K562 (cell line): ENCODE data around the gene ZNF143. TPM values are rescaled to one million over a fixed set of nuclear protein-coding genes. Genes with fewer than 3 reads are reported as not detected.

Experiments
- ATAC-seq: fragments of 200-7000 bp; cut with Tn5 transposase; 3 replicates; pipeline ENCODE4 v1.9.1; 2020; ENCODE audit warnings: moderate library complexity
- BruUV-seq: library from RNA; stranded (reverse); fragments of 400-500 nt; replicated peaks from 2 replicates; lab custom pipeline; 2021; lab: Mats Ljungman, UMichigan
- CTCF ChIA-PET: fragments of 300-600 bp; formaldehyde crosslinking; extraction: SDS; loops from one replicate; lab custom pipeline; 2021; ENCODE audit warnings: low intra/inter-chr PET ratio; lab: Yijun Ruan, JAX
- POLR2A ChIA-PET: fragments of 300-600, 350-650 bp; sonication (Branson Sonifier 250); formaldehyde crosslinking; extraction: SDS; loops from one replicate; lab custom pipeline; 2021; ENCODE audit warnings: antibody characterized with exemption, inconsistent platforms; lab: Yijun Ruan, JAX
- DNase-seq, 4 experiments: peaks; one replicate each; pipeline versions ENCODE4 v3.0.0 to v3.0.0-alpha.2; 2011 to 2018; ENCODE audit warnings: low spot score in 3 of 4, mixed read lengths in 3 of 4; ENCODE audit errors: extremely low read depth in 1 of 4
- FAIRE-seq: peaks from 2 replicates; lab custom pipeline; 2011; peaks lifted over from hg19 to GRCh38; lab: Jason Lieb, UNC
- H2AFZ ChIP-seq: 2 replicates; pipeline ENCODE4 v1.6.0; 2011; ENCODE audit warnings: low read depth, low read length, control low read depth, inconsistent platforms
- H3K27ac ChIP-seq: fragments of 200-600 bp; 3 replicates; pipeline ENCODE4 v1.8.0; 2011; ENCODE audit warnings: low read depth, mild to moderate bottlenecking, control low read depth, inconsistent platforms, low read length, moderate library complexity, mixed read lengths; ENCODE audit errors: extremely low read depth
- H3K27me3 ChIP-seq, 2 experiments: fragments of 300-600 bp in 1 of 2; 2 replicates in 1 of 2; 3 replicates in 1 of 2; pipeline versions ENCODE4 v1.6.0 to v1.8.0; 2011; ENCODE audit warnings: inconsistent platforms in 2 of 2, low read length in 2 of 2, mild to moderate bottlenecking in 1 of 2, mixed read lengths in 1 of 2, moderate library complexity in 1 of 2; ENCODE audit not compliant: control insufficient read depth in 2 of 2, insufficient read depth in 2 of 2
- H3K36me3 ChIP-seq: fragments of 300-600 bp; 3 replicates; pipeline ENCODE4 v1.8.0; 2011; ENCODE audit warnings: mild to moderate bottlenecking, low read length, inconsistent platforms; ENCODE audit not compliant: control insufficient read depth, insufficient read depth
- H3K4me1 ChIP-seq, 2 experiments: fragments of 200-600 bp in 1 of 2; replicated peaks in 1 of 2; 2 replicates in 1 of 2; 3 replicates in 1 of 2; pipeline versions ENCODE4 v1.5.1 to v1.8.0; 2011; ENCODE audit warnings: inconsistent platforms in 2 of 2, low read length in 2 of 2, mild to moderate bottlenecking in 1 of 2, mixed read lengths in 1 of 2, moderate library complexity in 1 of 2; ENCODE audit not compliant: control insufficient read depth in 2 of 2, insufficient read depth in 2 of 2
- H3K4me2 ChIP-seq: 2 replicates; pipeline ENCODE4 v1.6.1; 2011; ENCODE audit warnings: low read length, control low read depth, inconsistent platforms, mixed read lengths; ENCODE audit not compliant: insufficient read depth
- H3K4me3 ChIP-seq: fragments of 200-600 bp; sonication (generic), shearing (Covaris generic); 2 replicates; pipeline ENCODE4 v1.5.1; 2016; ENCODE audit warnings: control low read depth, inconsistent platforms
- H3K79me2 ChIP-seq: fragments of 200-600 bp; 3 replicates; pipeline ENCODE4 v1.8.0; 2011; ENCODE audit warnings: low read length, inconsistent platforms; ENCODE audit not compliant: control insufficient read depth, insufficient read depth
- H3K9ac ChIP-seq, 2 experiments: 2 replicates each; pipeline versions ENCODE4 v1.6.0 to v1.6.1; 2011; ENCODE audit warnings: low read depth in 2 of 2, low read length in 2 of 2, control low read depth in 1 of 2, inconsistent platforms in 1 of 2, mild to moderate bottlenecking in 1 of 2, mixed read lengths in 1 of 2; ENCODE audit not compliant: insufficient read depth in 1 of 2
- H3K9me1 ChIP-seq: one replicate; pipeline ENCODE4 v1.6.0; 2011; ENCODE audit warnings: inconsistent platforms, mild to moderate bottlenecking, low read length, moderate library complexity; ENCODE audit not compliant: control insufficient read depth, insufficient read depth
- H3K9me3 ChIP-seq: replicated peaks from 2 replicates; pipeline ENCODE4 v1.5.1; 2011; ENCODE audit warnings: low read depth, low read length, inconsistent platforms; ENCODE audit not compliant: control insufficient read depth, insufficient read depth
- H4K20me1 ChIP-seq: replicated peaks from 2 replicates; pipeline ENCODE4 v1.6.1; 2011; ENCODE audit warnings: low read length, inconsistent platforms, mixed read lengths; ENCODE audit not compliant: control insufficient read depth, insufficient read depth
- BRD4 ChIP-seq: fragments of 200-600 bp; sonication (generic); IDR thresholded peaks from 2 replicates; pipeline ENCODE4 v1.6.1; 2017; ENCODE audit warnings: inconsistent platforms
- CXXC5 ChIP-seq: fragments of 250-450 bp; sonication (Bioruptor Pico); IDR thresholded peaks from 2 replicates; pipeline ENCODE4 v1.8.0; 2022; ENCODE audit warnings: inconsistent platforms, mild to moderate bottlenecking, moderate library complexity
- E2F3 ChIP-seq: fragments of 250-450 bp; sonication (Bioruptor Pico); IDR thresholded peaks from 2 replicates; pipeline ENCODE4 v1.4.0; 2020; ENCODE audit warnings: mild to moderate bottlenecking
- GTF2E2 ChIP-seq: fragments of 200-800 bp; sonication (Bioruptor generic); IDR thresholded peaks from 2 replicates; pipeline ENCODE4 v1.6.1; 2016; ENCODE audit warnings: missing genetic modification characterization, missing compliant biosample characterization
- MAFG ChIP-seq: fragments of 450-650 bp; conservative IDR thresholded peaks from 2 replicates; pipeline ENCODE4 v1.6.1; 2016; ENCODE audit warnings: missing genetic modification characterization, missing compliant biosample characterization
- NCOA1 ChIP-seq: fragments of 450-650 bp; IDR thresholded peaks from 2 replicates; pipeline ENCODE4 v1.6.1; 2016; ENCODE audit warnings: low read depth
- U2AF2 ChIP-seq: fragments of 200-400 bp; formaldehyde crosslinking; optimal IDR thresholded peaks from 2 replicates; pipeline ENCODE3; 2017; ENCODE audit warnings: low read depth, mild to moderate bottlenecking, low read length
- ZNF134 ChIP-seq: fragments of 250-450 bp; sonication (Bioruptor Pico); conservative IDR thresholded peaks from 2 replicates; pipeline ENCODE4 v1.4.0; 2020
- ZNF766 ChIP-seq: fragments of 200-800 bp; sonication (Bioruptor generic); conservative IDR thresholded peaks from 2 replicates; pipeline ENCODE4 v1.6.1; 2016; ENCODE audit warnings: missing genetic modification characterization, missing compliant biosample characterization
- WGBS: fragments of 100-300 bp; shearing (Covaris generic); methylation state at CpG from one replicate; pipeline ENCODE4 v1.1.6; 2016; ENCODE audit warnings: low coverage, mixed read lengths; ENCODE audit not compliant: insufficient coverage; ENCODE audit errors: missing lambda C conversion rate; 5-methylcytosine and 5-hydroxymethylcytosine counted together
- in situ Hi-C: fragments of 300-500 bp; cut with MboI; formaldehyde crosslinking; loops from 4 replicates; pipeline ENCODE4 v1.15.0; 2018; ENCODE audit warnings: inconsistent platforms, mixed read lengths
- intact Hi-C: fragments of 100-400 bp; cut with micrococcal nuclease; formaldehyde crosslinking; loops from 2 replicates; pipeline ENCODE4 v1.14.2; 2022
- polyA plus RNA-seq, 8 experiments: library from polyadenylated mRNA; depleted of rRNA in 4 of 8; stranded (reverse) in 5 of 8; unstranded in 3 of 8; fragments of >200 nt; fragmentation: Nextera tagmentation in 2 of 8; fragmentation: Illumina TruSeq in 1 of 8; extraction: Ambion mirVana in 2 of 8; extraction: Trizol in 1 of 8; gene quantifications; 2 replicates each; pipeline versions ENCODE4 v1.2.1 to v1.2.3, GENCODE V29; 2011 to 2014; ENCODE audit warnings: inconsistent platforms in 1 of 8, missing spikeins in 1 of 8
- total RNA-seq, 7 experiments: library from RNA; depleted of rRNA in 6 of 7; stranded (reverse); fragments of >200 nt in 6 of 7; fragmentation: Illumina TruSeq in 2 of 7; extraction: Trizol in 2 of 7; gene quantifications; 2 replicates each; pipeline versions ENCODE4 v1.2.1 to v1.2.3, GENCODE V29; 2011 to 2021; ENCODE audit warnings: low replicate concordance in 1 of 7
- TF ChIP-seq, protein P1 (sequence below), 3 experiments: IDR thresholded peaks in 2 of 3; conservative IDR thresholded peaks in 1 of 3; 2 replicates each; pipeline ENCODE4 v1.5.1; 2011 to 2012; ENCODE audit warnings: low read length in 3 of 3, mild to moderate bottlenecking in 3 of 3, control low read depth in 2 of 3, improper control_type of control experiment in 1 of 3, inconsistent platforms in 1 of 3, low read depth in 1 of 3, mixed read lengths in 1 of 3, moderate library complexity in 1 of 3; ENCODE audit not compliant: insufficient read depth in 2 of 3
- TF ChIP-seq, protein P2 (sequence below): fragments of 450-650 bp; IDR thresholded peaks from 2 replicates; pipeline ENCODE4 v1.6.1; 2014; ENCODE audit warnings: low read depth, mild to moderate bottlenecking, moderate library complexity, borderline replicate concordance

ZNF143 gene
- total and polyA plus RNA-seq, 9 of the 15 experiments (the other 6 are each of a cell fraction or from before 2014, with no cell fraction given): 18.4 to 58.5 (median 27.1) TPM

DNA sequence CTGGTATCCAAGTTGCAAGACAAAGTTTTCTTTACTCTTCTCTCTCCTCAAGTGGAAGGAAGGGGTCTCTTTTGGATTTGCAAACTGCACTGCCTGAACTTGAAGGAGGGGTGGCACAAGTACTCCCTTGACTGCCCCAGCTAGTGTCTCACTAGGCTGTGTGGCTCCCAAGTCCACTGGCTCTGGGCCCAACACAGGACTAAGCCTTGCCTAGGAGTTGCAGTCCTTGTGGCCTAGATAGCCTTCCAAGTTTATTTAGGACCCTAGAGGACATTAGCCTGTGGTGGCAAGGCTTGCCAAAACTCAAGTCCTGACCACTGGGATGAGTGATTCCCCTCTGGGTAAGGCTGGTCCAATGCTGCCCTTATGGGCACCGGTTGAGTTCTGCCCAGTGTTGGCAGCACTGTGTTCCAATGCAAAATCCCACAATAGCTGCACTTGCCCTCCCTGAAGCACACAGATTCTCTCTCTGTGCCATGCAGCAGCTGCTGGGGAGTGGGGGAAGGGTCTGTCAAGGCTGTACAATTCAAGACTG, 102.5 kb downstream of the ZNF143 start:
- no peak for TF ChIP-seq E2F3
- no peak for TF ChIP-seq CXXC5 (CRISPR knock-in tag)
- TF ChIP-seq U2AF2: no peak
- Histone ChIP-seq H3K36me3 (no peaks in the 10 kb centered on the region), H4K20me1 (no peaks in the 10 kb centered on the region), H3K9me3 (peaks cover 2% of the 10 kb centered on the region; the same call in 1 of the 2 replicates), H3K27me3 (no peaks in the 10 kb centered on the region), H3K4me1 (peaks cover 12 to 26% of the 10 kb centered on the region in 2 experiments), H2AFZ (no peak overlapping the region), H3K4me3 (no peak overlapping the region), H3K4me2 (no peak overlapping the region), H3K79me2 (no peaks in the 10 kb centered on the region), H3K9ac (no peak overlapping the region), H3K27ac (no peak overlapping the region; the same call in 2 of the 3 replicates), H3K9me1 (no peaks in the 10 kb centered on the region)
- FAIRE-seq: no peak
- in situ Hi-C loops: no loop called here
- ATAC-seq: no peak
- DNase-seq: no peak
- ChIA-PET CTCF (no interaction called here), POLR2A (interaction anchor here (0.6 to 4.8 kb wide), 3 partner anchors 8 to 35 kb away, joined by 3 to 33 read pairs (median 3); no protein-coding TSS in a partner anchor)
- WGBS: 44% methylated on average over 1 of the region's 1 CpG
- intact Hi-C loops: no loop called here
- no TSS peak for BruUV-seq

DNA sequence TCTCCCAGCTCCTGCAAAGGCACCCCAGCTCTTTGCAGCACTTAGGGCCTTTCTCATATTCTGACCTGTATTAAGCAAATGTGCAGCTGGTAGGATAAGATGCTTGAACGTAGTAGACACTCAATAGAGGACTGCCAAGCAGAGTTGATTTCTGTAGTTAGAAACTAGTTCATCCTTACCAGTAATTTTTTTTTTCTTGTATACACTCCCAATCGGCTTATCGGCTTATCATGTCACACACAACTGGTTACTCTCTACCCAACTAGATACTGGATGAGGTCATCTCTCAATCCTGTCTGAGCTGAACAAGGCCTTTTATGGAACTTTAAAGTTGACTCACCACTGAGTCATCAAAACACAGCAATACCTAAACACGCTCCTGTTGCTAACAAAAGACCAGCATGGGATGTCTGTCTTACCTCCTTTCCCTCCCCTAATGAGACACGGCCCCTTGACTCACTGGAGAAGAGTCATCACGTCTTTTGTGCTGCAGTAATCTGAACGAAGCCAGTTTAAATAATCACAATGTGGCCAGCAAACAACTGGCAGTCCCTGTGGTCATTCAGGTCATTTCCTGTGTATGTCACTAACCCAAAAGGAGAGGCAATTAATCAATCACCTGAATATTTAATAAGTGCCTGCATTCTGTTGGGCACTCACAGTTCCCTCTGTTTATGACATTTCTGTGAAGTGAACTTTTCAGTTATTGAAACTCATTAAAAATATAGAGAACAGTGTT, 105.2 kb downstream of the ZNF143 start:
- peak; percentile 98 for FAIRE-seq
- TF ChIP-seq, protein P1, sequence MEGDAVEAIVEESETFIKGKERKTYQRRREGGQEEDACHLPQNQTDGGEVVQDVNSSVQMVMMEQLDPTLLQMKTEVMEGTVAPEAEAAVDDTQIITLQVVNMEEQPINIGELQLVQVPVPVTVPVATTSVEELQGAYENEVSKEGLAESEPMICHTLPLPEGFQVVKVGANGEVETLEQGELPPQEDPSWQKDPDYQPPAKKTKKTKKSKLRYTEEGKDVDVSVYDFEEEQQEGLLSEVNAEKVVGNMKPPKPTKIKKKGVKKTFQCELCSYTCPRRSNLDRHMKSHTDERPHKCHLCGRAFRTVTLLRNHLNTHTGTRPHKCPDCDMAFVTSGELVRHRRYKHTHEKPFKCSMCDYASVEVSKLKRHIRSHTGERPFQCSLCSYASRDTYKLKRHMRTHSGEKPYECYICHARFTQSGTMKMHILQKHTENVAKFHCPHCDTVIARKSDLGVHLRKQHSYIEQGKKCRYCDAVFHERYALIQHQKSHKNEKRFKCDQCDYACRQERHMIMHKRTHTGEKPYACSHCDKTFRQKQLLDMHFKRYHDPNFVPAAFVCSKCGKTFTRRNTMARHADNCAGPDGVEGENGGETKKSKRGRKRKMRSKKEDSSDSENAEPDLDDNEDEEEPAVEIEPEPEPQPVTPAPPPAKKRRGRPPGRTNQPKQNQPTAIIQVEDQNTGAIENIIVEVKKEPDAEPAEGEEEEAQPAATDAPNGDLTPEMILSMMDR (IDR thresholded peaks at IDR 0.05 in 2 of 3, conservative IDR thresholded peaks at IDR 0.05 in 1 of 3; ENCODE audit: insufficient read depth in 2 of 3, low read depth in 1 of 3, low read length in 3 of 3): no peak
- TF ChIP-seq ZNF134 (peak; percentile 100), NCOA1 (peak; percentile 86), ZNF766 (peak; percentile 87), BRD4 (no peak; the same call in 1 of the 2 replicates), GTF2E2 (tag) (peak; percentile 82; the same call in 1 of the 2 replicates), MAFG (peak; percentile 90)
- TF ChIP-seq, protein P2, sequence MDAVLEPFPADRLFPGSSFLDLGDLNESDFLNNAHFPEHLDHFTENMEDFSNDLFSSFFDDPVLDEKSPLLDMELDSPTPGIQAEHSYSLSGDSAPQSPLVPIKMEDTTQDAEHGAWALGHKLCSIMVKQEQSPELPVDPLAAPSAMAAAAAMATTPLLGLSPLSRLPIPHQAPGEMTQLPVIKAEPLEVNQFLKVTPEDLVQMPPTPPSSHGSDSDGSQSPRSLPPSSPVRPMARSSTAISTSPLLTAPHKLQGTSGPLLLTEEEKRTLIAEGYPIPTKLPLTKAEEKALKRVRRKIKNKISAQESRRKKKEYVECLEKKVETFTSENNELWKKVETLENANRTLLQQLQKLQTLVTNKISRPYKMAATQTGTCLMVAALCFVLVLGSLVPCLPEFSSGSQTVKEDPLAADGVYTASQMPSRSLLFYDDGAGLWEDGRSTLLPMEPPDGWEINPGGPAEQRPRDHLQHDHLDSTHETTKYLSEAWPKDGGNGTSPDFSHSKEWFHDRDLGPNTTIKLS: peak; percentile 57; the same call in 1 of the 2 replicates

More for the DNA sequence above, 105.2 kb downstream of the ZNF143 start:
- Histone ChIP-seq H3K9ac (peak overlapping the region in 1 of 2 experiments; percentile 92; a peak in 2 of 4 replicates), H3K36me3 (no peaks in the 10 kb centered on the region), H3K4me1 (peaks cover 12 to 44% of the 10 kb centered on the region in 2 experiments), H3K27ac (peak overlapping the region; percentile 98), H3K9me3 (peaks cover 1% of the 10 kb centered on the region; the same call in 1 of the 2 replicates), H3K27me3 (no peaks in the 10 kb centered on the region), H3K79me2 (no peaks in the 10 kb centered on the region), H4K20me1 (no peaks in the 10 kb centered on the region), H2AFZ (peak overlapping the region; percentile 84), H3K9me1 (no peaks in the 10 kb centered on the region), H3K4me3 (no peak overlapping the region), H3K4me2 (peak overlapping the region; percentile 66)
- POLR2A ChIA-PET: interaction anchor here (0.6 to 4.8 kb wide), 14 partner anchors 8 to 230 kb away, joined by 3 to 33 read pairs (median 4); partner anchors contain the start of gene WEE1
- ATAC-seq: peak; percentile 94
- peak; percentile 80 to 97 (median 86) for DNase-seq
- intact Hi-C loops: no loop called here
- CTCF ChIA-PET: no interaction called here
- in situ Hi-C loops: no loop called here
- BruUV-seq: TSS peak; percentile 89
- whole genome bisulfite sequencing: 0% methylated on average over 7 of the region's 7 CpGs
